Neural cell (in vitro differentiated cells): Measurements from ENCODE around the gene TMEM184C. TPM values are rescaled to one million over a fixed set of nuclear protein-coding genes. Genes with fewer than 3 reads are reported as not detected.

ENCODE experiments used
- H2AFZ ChIP-seq: fragments of 200-600, 300-800 bp; sonication (generic), shearing (Covaris generic); 2 replicates; pipeline ENCODE4 v1.6.0; 2014; ENCODE audit warnings: low read depth, mild to moderate bottlenecking, antibody characterized with exemption, low read length, moderate library complexity
- H3F3A ChIP-seq: fragments of 200-600 bp; shearing (Covaris generic); 2 replicates; pipeline ENCODE4 v1.6.1; 2016; ENCODE audit warnings: mild to moderate bottlenecking, moderate library complexity, mixed read lengths, antibody characterized with exemption, low read length; ENCODE audit not compliant: insufficient read depth, poor library complexity, severe bottlenecking
- H3K27ac ChIP-seq: fragments of 200-600, 300-800 bp; sonication (generic), shearing (Covaris generic); 2 replicates; pipeline ENCODE4 v1.5.1; 2014; ENCODE audit warnings: mild to moderate bottlenecking, low read length, moderate library complexity
- H3K27me3 ChIP-seq: fragments of 300-800, 200-600 bp; sonication (generic), shearing (Covaris generic); 2 replicates; pipeline ENCODE4 v1.6.0; 2014; ENCODE audit warnings: mild to moderate bottlenecking, low read depth, low read length, moderate library complexity; ENCODE audit not compliant: insufficient read depth
- H3K36me3 ChIP-seq: fragments of 300-800, 200-600 bp; sonication (generic), shearing (Covaris generic); 2 replicates; pipeline ENCODE4 v1.5.1; 2014; ENCODE audit warnings: mild to moderate bottlenecking, antibody characterized with exemption, low read length, moderate library complexity; ENCODE audit not compliant: insufficient read depth
- H3K4me2 ChIP-seq: fragments of 300-800, 200-600 bp; sonication (generic), shearing (Covaris generic); 2 replicates; pipeline ENCODE4 v1.6.0; 2014; ENCODE audit warnings: mild to moderate bottlenecking, low read length
- H3K4me3 ChIP-seq: fragments of 300-800, 200-600 bp; sonication (generic), shearing (Covaris generic); 2 replicates; pipeline ENCODE4 v1.5.1; 2014; ENCODE audit warnings: mild to moderate bottlenecking, low read length, moderate library complexity
- H3K79me2 ChIP-seq: fragments of 200-600 bp; shearing (Covaris generic); replicated peaks from 2 replicates; pipeline ENCODE4 v1.6.0; 2014; ENCODE audit warnings: mild to moderate bottlenecking, low read length, moderate library complexity; ENCODE audit not compliant: insufficient read depth
- H3K9ac ChIP-seq: fragments of 300-800, 200-600 bp; sonication (generic), shearing (Covaris generic); 2 replicates; pipeline ENCODE4 v1.6.1; 2016; ENCODE audit warnings: mild to moderate bottlenecking, low read length, mixed read lengths
- H3K9me2 ChIP-seq: fragments of 200-600 bp; shearing (Covaris generic); 2 replicates; pipeline ENCODE4 v1.6.1; 2016; ENCODE audit warnings: mild to moderate bottlenecking, low read length, mixed read lengths; ENCODE audit not compliant: insufficient read depth
- H3K9me3 ChIP-seq: fragments of 200-600, 300-800 bp; sonication (generic), shearing (Covaris generic); 2 replicates; pipeline ENCODE4 v1.6.1; 2016; ENCODE audit warnings: mild to moderate bottlenecking, mixed run types, low read length, moderate library complexity, mixed read lengths
- H4K20me1 ChIP-seq: fragments of 200-600 bp; shearing (Covaris generic); 2 replicates; pipeline ENCODE4 v1.6.1; 2016; ENCODE audit warnings: mild to moderate bottlenecking, mixed run types; ENCODE audit not compliant: insufficient read depth
- CTCF ChIP-seq: fragments of 450-650 bp; IDR thresholded peaks from 2 replicates; pipeline ENCODE4 v1.5.1; 2014; ENCODE audit warnings: antibody characterized with exemption, mild to moderate bottlenecking, moderate library complexity; ENCODE audit not compliant: poor library complexity, severe bottlenecking
- EP300 ChIP-seq: fragments of 450-650 bp; conservative IDR thresholded peaks from 2 replicates; pipeline ENCODE4 v1.6.1; 2014; ENCODE audit warnings: antibody characterized with exemption, mild to moderate bottlenecking, moderate library complexity; ENCODE audit not compliant: poor library complexity, severe bottlenecking
- EZH2 ChIP-seq: fragments of 200-600, 300-800 bp; shearing (Covaris generic), sonication (generic); IDR thresholded peaks from 2 replicates; pipeline ENCODE4 v1.6.1; 2014; ENCODE audit warnings: antibody characterized with exemption, low read length, borderline replicate concordance, mild to moderate bottlenecking; ENCODE audit not compliant: insufficient read depth, poor library complexity, severe bottlenecking
- MXI1 ChIP-seq: fragments of 450-650 bp; conservative IDR thresholded peaks from 2 replicates; pipeline ENCODE4 v1.6.1; 2014; ENCODE audit warnings: antibody characterized with exemption, mild to moderate bottlenecking; ENCODE audit not compliant: poor library complexity, severe bottlenecking
- POLR2AphosphoS5 ChIP-seq: IDR thresholded peaks from 2 replicates; pipeline ENCODE4 v1.6.1; 2012
- RAD21 ChIP-seq: fragments of 450-650 bp; conservative IDR thresholded peaks from 2 replicates; pipeline ENCODE4 v1.6.1; 2014; ENCODE audit warnings: antibody characterized with exemption, mild to moderate bottlenecking, moderate library complexity
- REST ChIP-seq: IDR thresholded peaks from 2 replicates; pipeline ENCODE4 v1.6.1; 2012; ENCODE audit warnings: borderline replicate concordance
- SMC3 ChIP-seq: fragments of 450-650 bp; conservative IDR thresholded peaks from 2 replicates; pipeline ENCODE4 v1.6.1; 2014; ENCODE audit warnings: antibody characterized with exemption, mild to moderate bottlenecking, moderate library complexity; ENCODE audit not compliant: poor library complexity
- TAF1 ChIP-seq: IDR thresholded peaks from 2 replicates; pipeline ENCODE4 v1.6.1; 2012; ENCODE audit warnings: low read depth
- polyA plus RNA-seq: library from polyadenylated mRNA; depleted of rRNA; stranded (reverse); fragments of >200 nt; gene quantifications from 2 replicates; pipeline ENCODE4 v1.2.3, GENCODE V29; 2014

The TMEM184C gene
- polyA plus RNA-seq, 1 donor from 2014 or later = 48.8 TPM

GRCh38 chr4:147648656-147649055 lies 31.5 kb downstream of the TMEM184C start:
- H3K27me3 ChIP-seq = no peaks in the 10 kb centered on the region
- H3K9me2 ChIP-seq = no peaks in the 10 kb centered on the region
- H3K4me3 ChIP-seq = no peak overlapping the region
- H3K27ac ChIP-seq = no peak overlapping the region
- H3F3A ChIP-seq = no peaks in the 10 kb centered on the region
- no peaks in the 10 kb centered on the region for H3K9me3 ChIP-seq
- no peaks in the 10 kb centered on the region for H3K36me3 ChIP-seq
- no peaks in the 10 kb centered on the region for H4K20me1 ChIP-seq
- H3K9ac ChIP-seq = no peak overlapping the region
- no peaks in the 10 kb centered on the region for H3K79me2 ChIP-seq
- no peak for TF ChIP-seq REST
- no peak for TF ChIP-seq EZH2
- TF ChIP-seq SMC3 = no peak
- no peak for TF ChIP-seq EP300
- no peak overlapping the region for H2AFZ ChIP-seq
- no peak overlapping the region for H3K4me2 ChIP-seq

GRCh38 chr4:147651563-147651962 lies 34.4 kb downstream of the TMEM184C start:
- H3K27me3 ChIP-seq = no peaks in the 10 kb centered on the region
- H2AFZ ChIP-seq = no peak overlapping the region
- H3K27ac ChIP-seq = no peak overlapping the region
- no peaks in the 10 kb centered on the region for H3K9me2 ChIP-seq
- H3K4me3 ChIP-seq = no peak overlapping the region
- H4K20me1 ChIP-seq = no peaks in the 10 kb centered on the region
- H3K9ac ChIP-seq = no peak overlapping the region
- no peaks in the 10 kb centered on the region for H3K9me3 ChIP-seq
- H3F3A ChIP-seq = no peaks in the 10 kb centered on the region
- TF ChIP-seq EZH2 (no peak), POLR2AphosphoS5 (no peak), EP300 (no peak), RAD21 (no peak), REST (no peak), CTCF (no peak), SMC3 (no peak), TAF1 (no peak), MXI1 (no peak)
- no peaks in the 10 kb centered on the region for H3K79me2 ChIP-seq
- no peaks in the 10 kb centered on the region for H3K36me3 ChIP-seq
- H3K4me2 ChIP-seq = no peak overlapping the region
